Transverse colon (tissue), 4 donors: Measurements from ENCODE around the gene CCN5. TPM values are rescaled to one million over a fixed set of nuclear protein-coding genes. Genes with fewer than 3 reads are reported as not detected.
A peak's percentile ranks its signal among the peaks of the same experiment; 100 is the strongest.

Experiments
- DNase-seq: peaks from one replicate; pipeline ENCODE4 v3.0.0-alpha.2; 2019
- H3K27ac ChIP-seq, 4 donors: fragments of 200-600 bp; sonication (generic); 2 replicates each; pipeline ENCODE4 v1.5.1; 2016 to 2018; ENCODE audit warnings: inconsistent platforms in 4 of 4
- H3K27me3 ChIP-seq: fragments of 200-600 bp; sonication (generic); 2 replicates; pipeline ENCODE4 v1.5.1; 2017; ENCODE audit warnings: inconsistent platforms
- H3K36me3 ChIP-seq, 4 donors: fragments of 200-600 bp; sonication (generic); 2 replicates each; pipeline ENCODE4 v1.5.1; 2017 to 2019; ENCODE audit warnings: inconsistent platforms in 4 of 4
- H3K4me1 ChIP-seq, 4 donors: fragments of 200-600 bp; sonication (generic); 2 replicates each; pipeline ENCODE4 v1.5.1; 2017 to 2020; ENCODE audit warnings: inconsistent platforms in 4 of 4
- H3K4me3 ChIP-seq, 4 donors: fragments of 200-600 bp; sonication (generic); 1 replicate in 1 of 4; 2 replicates in 3 of 4; pipeline versions ENCODE4 v1.5.1 to v1.6.1; 2017 to 2019; ENCODE audit warnings: inconsistent platforms in 4 of 4
- H3K9me3 ChIP-seq, 2 donors: fragments of 200-600 bp; sonication (generic); 2 replicates each; pipeline ENCODE4 v1.5.1; 2017 to 2019; ENCODE audit warnings: inconsistent platforms in 2 of 2
- CTCF ChIP-seq, 5 experiments: fragments of 200-600 bp in 3 of 5; fragments of 450-650 bp in 2 of 5; sonication (generic) in 3 of 5; IDR thresholded peaks; 1 replicate in 2 of 5; 2 replicates in 3 of 5; pipeline ENCODE4 v1.5.1; 2016 to 2017; ENCODE audit warnings: antibody characterized with exemption in 5 of 5, inconsistent platforms in 3 of 5, mild to moderate bottlenecking in 2 of 5, moderate library complexity in 1 of 5
- EP300 ChIP-seq: sonication (generic); formaldehyde crosslinking; IDR thresholded peaks from one replicate; pipeline ENCODE4 v1.6.1; 2017; ENCODE audit warnings: antibody characterized with exemption, low read depth
- POLR2A ChIP-seq: fragments of 450-650 bp; IDR thresholded peaks from one replicate; pipeline ENCODE4 v1.6.1; 2016; ENCODE audit warnings: antibody characterized with exemption, mild to moderate bottlenecking, moderate library complexity
- POLR2AphosphoS5 ChIP-seq, 3 donors: sonication (generic); formaldehyde crosslinking; IDR thresholded peaks; one replicate each; pipeline ENCODE4 v1.6.1; 2016; ENCODE audit warnings: antibody characterized with exemption in 3 of 3
- WGBS, 2 donors: methylation state at CpG; one replicate each; pipeline ENCODE4 v1.1.5; 2018; ENCODE audit warnings: low coverage in 1 of 2; 5-methylcytosine and 5-hydroxymethylcytosine counted together
- in situ Hi-C, 4 donors: fragments of 200-750 bp; cut with MboI; loops; one replicate each; pipeline versions ENCODE4 v1.15.0 to v1.15.1; 2017; ENCODE audit warnings: low sequenced_read_pairs in 3 of 4, low pct_ligation_motif_present in 1 of 4, low pct_unique_long_range_greater_than_20kb in 1 of 4
- intact Hi-C: fragments of 100-400 bp; cut with DNase I; formaldehyde crosslinking; loops from one replicate; pipeline ENCODE4 v1.15.1; 2023; ENCODE audit warnings: low total_unique reads
- total RNA-seq, 4 donors: library from RNA; depleted of rRNA; stranded (reverse); fragments of >200 nt; gene quantifications; one replicate each; pipeline ENCODE4 v1.1.0, GENCODE V29; 2016

Gene CCN5
- total RNA-seq, 4 donors from 2014 or later = 9.5 to 20.6 (median 15.9) TPM

GRCh38 chr20:44731657-44732056 lies 16.5 kb downstream of the CCN5 start:
- WGBS, 2 donors = 82% methylated on average over 8 of the region's 8 CpGs; no CpG with 5 or more reads in 1 of the 2 donors
- Histone ChIP-seq H3K27me3 (no peaks in the 10 kb centered on the region), H3K27ac (no peak overlapping the region), H3K36me3 (no peaks in the 10 kb centered on the region), H3K4me1 (peaks cover 0 to 6% (median 3%) of the 10 kb centered on the region in 4 donors), H3K4me3 (no peak overlapping the region), H3K9me3 (no peaks in the 10 kb centered on the region)
- DNase-seq = no peak
- no peak for TF ChIP-seq POLR2A
- intact Hi-C loops (loop anchor here (2.0 to 10.0 kb wide), 2 partner anchors 49 to 347 kb away; no protein-coding TSS in a partner anchor), in situ Hi-C loops (loop anchor here in 3 of 4 donors (5.0 kb wide), 1 partner anchor 44 kb away; no protein-coding TSS in a partner anchor)

- 69 to 71% methylated on average over 6 of the region's 6 CpGs for WGBS, 2 donors
- in situ Hi-C loops = loop anchor here in 3 of 4 donors (5.0 kb wide), 1 partner anchor 45 kb away; no protein-coding TSS in a partner anchor
- H3K36me3 ChIP-seq = no peaks in the 10 kb centered on the region
- peaks cover 0 to 6% (median 3%) of the 10 kb centered on the region in 4 donors for H3K4me1 ChIP-seq
- no peak overlapping the region for H3K4me3 ChIP-seq
- H3K27ac ChIP-seq = no peak overlapping the region
- intact Hi-C loops = loop anchor here (2.0 to 10.0 kb wide), 2 partner anchors 50 to 348 kb away; no protein-coding TSS in a partner anchor
- TF ChIP-seq POLR2A (no peak), EP300 (no peak), CTCF (IDR thresholded peaks at IDR 0.05) (no peak), POLR2AphosphoS5 (IDR thresholded peaks at IDR 0.05) (no peak)
- H3K27me3 ChIP-seq = no peaks in the 10 kb centered on the region
- no peaks in the 10 kb centered on the region for H3K9me3 ChIP-seq
- no peak for DNase-seq
These were observed 17.2 kb downstream of the CCN5 start for GRCh38 chr20:44732327-44732726.

GRCh38 chr20:44733341-44734069 lies 18.3 kb downstream of the CCN5 start:
- Histone ChIP-seq H3K9me3 (no peaks in the 10 kb centered on the region), H3K4me3 (no peak overlapping the region), H3K36me3 (no peaks in the 10 kb centered on the region), H3K27me3 (no peaks in the 10 kb centered on the region), H3K4me1 (peaks cover 0 to 6% (median 3%) of the 10 kb centered on the region in 4 donors), H3K27ac (no peak overlapping the region)
- in situ Hi-C loops (loop anchor here in 3 of 4 donors (5.0 kb wide), 1 partner anchor 46 kb away; no protein-coding TSS in a partner anchor), intact Hi-C loops (loop anchor here (2.0 to 10.0 kb wide), 2 partner anchors 51 to 349 kb away; no protein-coding TSS in a partner anchor)
- TF ChIP-seq CTCF (IDR thresholded peaks at IDR 0.05) = peak; percentile 80 to 87 (median 85)
- no peak for TF ChIP-seq POLR2AphosphoS5 (IDR thresholded peaks at IDR 0.05)
- WGBS, 2 donors = 25 to 27% methylated on average over 3 to 7 of the region's 7 CpGs
- peak; percentile 64 for DNase-seq

GRCh38 chr20:44734938-44735337 lies 19.8 kb downstream of the CCN5 start:
- intact Hi-C loops (loop anchor here (5.0 to 10.0 kb wide), 2 partner anchors 203 to 350 kb away; no protein-coding TSS in a partner anchor), in situ Hi-C loops (loop anchor here (5.0 kb wide), 2 partner anchors 48 to 53 kb away; no protein-coding TSS in a partner anchor)
- Histone ChIP-seq H3K27me3 (no peaks in the 10 kb centered on the region), H3K27ac (no peak overlapping the region), H3K36me3 (no peaks in the 10 kb centered on the region), H3K4me1 (no peaks in the 10 kb centered on the region), H3K4me3 (no peak overlapping the region), H3K9me3 (no peaks in the 10 kb centered on the region)
- WGBS, 2 donors = 63 to 71% methylated on average over 3 of the region's 3 CpGs
- no peak for DNase-seq
- TF ChIP-seq POLR2A = no peak
- TF ChIP-seq CTCF (IDR thresholded peaks at IDR 0.05) = peak in 3 of 5 experiments; percentile 10 to 20 (median 10)
